Measurements from ENCODE around the gene WIPF2.

The WIPF2 gene

DNA sequence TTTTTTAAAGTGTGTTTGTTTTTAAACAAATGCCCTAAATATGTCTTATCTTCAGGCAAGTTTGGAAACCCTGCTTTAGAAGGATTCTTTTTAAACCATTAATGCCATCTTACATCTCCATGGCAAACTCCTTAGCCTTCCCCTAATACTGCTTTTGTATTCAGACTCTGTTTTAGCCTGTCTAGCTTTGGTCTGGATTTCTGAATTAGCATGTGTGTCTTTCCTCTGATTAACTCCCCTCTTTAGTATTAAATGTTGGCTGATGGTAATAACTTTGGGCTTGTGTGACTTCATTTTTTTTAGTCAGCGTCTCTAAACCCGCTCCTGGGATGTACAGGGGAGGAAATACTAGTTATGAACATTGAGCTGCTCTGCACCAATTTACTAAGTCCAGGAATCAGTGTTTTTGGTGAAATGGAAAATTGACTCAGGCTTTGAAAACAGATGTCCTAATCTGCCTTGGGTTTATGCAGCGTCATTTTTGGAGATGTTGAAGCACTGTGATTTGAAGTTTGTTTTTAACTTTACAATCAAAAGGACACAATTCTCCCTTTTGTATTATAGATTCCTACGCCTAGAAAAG is 22.2 kb downstream of the WIPF2 start:
- no peak overlapping the region for H3K4me3 ChIP-seq (ENCODE audit: control insufficient read depth, low read depth, low read length)
- TF ChIP-seq, protein P1, sequence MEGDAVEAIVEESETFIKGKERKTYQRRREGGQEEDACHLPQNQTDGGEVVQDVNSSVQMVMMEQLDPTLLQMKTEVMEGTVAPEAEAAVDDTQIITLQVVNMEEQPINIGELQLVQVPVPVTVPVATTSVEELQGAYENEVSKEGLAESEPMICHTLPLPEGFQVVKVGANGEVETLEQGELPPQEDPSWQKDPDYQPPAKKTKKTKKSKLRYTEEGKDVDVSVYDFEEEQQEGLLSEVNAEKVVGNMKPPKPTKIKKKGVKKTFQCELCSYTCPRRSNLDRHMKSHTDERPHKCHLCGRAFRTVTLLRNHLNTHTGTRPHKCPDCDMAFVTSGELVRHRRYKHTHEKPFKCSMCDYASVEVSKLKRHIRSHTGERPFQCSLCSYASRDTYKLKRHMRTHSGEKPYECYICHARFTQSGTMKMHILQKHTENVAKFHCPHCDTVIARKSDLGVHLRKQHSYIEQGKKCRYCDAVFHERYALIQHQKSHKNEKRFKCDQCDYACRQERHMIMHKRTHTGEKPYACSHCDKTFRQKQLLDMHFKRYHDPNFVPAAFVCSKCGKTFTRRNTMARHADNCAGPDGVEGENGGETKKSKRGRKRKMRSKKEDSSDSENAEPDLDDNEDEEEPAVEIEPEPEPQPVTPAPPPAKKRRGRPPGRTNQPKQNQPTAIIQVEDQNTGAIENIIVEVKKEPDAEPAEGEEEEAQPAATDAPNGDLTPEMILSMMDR (IDR thresholded peaks at IDR 0.05; ENCODE audit: control insufficient read depth, insufficient read depth, low read depth, low read length, missing control alignments), result no peak
- no peak for DNase-seq (ENCODE audit: low read depth)

DNA sequence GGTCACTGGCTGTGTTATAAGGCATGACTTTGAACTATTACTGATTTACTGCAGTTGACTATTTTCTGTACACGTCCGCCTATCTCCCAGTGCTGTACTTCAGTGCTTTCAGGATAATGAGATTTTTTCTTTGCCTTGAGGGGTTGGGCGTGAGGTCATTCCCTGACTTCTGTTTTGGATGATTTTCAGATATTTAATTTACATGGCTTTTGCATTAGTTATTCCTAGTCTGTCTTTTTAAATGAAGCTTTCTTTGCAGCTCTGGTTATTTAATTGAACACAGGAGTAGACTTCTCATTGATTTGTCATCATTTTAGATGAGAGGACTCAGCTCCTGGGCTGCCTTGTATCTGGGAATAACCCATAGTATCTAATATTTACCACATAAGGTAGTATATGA is 23.7 kb downstream of the WIPF2 start:
- no peak overlapping the region for H3K4me3 ChIP-seq (ENCODE audit: control insufficient read depth, low read depth, low read length)
- no peak for DNase-seq (ENCODE audit: low read depth)
- TF ChIP-seq, protein P1 (IDR thresholded peaks at IDR 0.05; ENCODE audit: control insufficient read depth, insufficient read depth, low read depth, low read length, missing control alignments), result no peak

GRCh38 chr17:40243761-40244160 is 24.7 kb downstream of the WIPF2 start:
- TF ChIP-seq, protein P1 (IDR thresholded peaks at IDR 0.05; ENCODE audit: control insufficient read depth, insufficient read depth, low read depth, low read length, missing control alignments), result no peak
- no peak for DNase-seq (ENCODE audit: low read depth)
- H3K4me3 ChIP-seq (ENCODE audit: control insufficient read depth, low read depth, low read length), result no peak overlapping the region

DNA sequence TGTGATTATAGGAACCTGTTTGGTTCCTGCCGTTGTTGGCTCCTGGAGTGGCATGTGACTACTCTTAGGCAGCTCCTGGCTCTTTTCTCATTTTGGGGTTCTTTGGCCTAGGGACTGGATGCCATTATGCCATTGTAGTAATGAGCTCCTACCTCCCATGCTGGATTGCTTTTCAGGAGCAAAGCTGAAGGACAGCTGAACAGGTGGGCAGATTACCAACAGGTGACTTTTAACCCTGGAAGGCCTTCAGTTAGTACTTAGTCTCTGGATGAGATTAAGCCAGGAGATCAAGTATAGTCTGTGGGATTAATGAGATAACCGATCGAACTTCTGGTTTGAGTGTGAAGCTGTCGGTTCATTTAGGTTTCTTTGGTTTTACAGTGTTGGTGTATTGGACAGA is 25.2 kb downstream of the WIPF2 start:
- no peak for DNase-seq (ENCODE audit: low read depth)
- TF ChIP-seq, protein P1 (IDR thresholded peaks at IDR 0.05; ENCODE audit: control insufficient read depth, insufficient read depth, low read depth, low read length, missing control alignments), result no peak
- no peak overlapping the region for H3K4me3 ChIP-seq (ENCODE audit: control insufficient read depth, low read depth, low read length)

- no peak for DNase-seq (ENCODE audit: low read depth)
- no peak overlapping the region for H3K4me3 ChIP-seq (ENCODE audit: control insufficient read depth, low read depth, low read length)
- TF ChIP-seq, protein P1 (IDR thresholded peaks at IDR 0.05; ENCODE audit: control insufficient read depth, insufficient read depth, low read depth, low read length, missing control alignments), result no peak
These were observed 28.9 kb downstream of the WIPF2 start for GRCh38 chr17:40247926-40248495.

- no peak for DNase-seq (ENCODE audit: low read depth)
- H3K4me3 ChIP-seq (ENCODE audit: control insufficient read depth, low read depth, low read length), result no peak overlapping the region
- TF ChIP-seq, protein P1 (IDR thresholded peaks at IDR 0.05; ENCODE audit: control insufficient read depth, insufficient read depth, low read depth, low read length, missing control alignments), result no peak
These were observed 29.4 kb downstream of the WIPF2 start for GRCh38 chr17:40248507-40248906.
